H1 (cell line): Measurements from ENCODE around the gene CLDN3. TPM values are rescaled to one million over a fixed set of nuclear protein-coding genes. Genes with fewer than 3 reads are reported as not detected.
A peak's percentile ranks its signal among the peaks of the same experiment; 100 is the strongest.

Experiments
- CTCF ChIA-PET: fragments of 300-600 bp; sonication (Branson Sonifier 250); formaldehyde crosslinking; loops from one replicate; lab custom pipeline; 2021; ENCODE audit not compliant: partially characterized antibody; lab: Charles Lee
- POLR2A ChIA-PET: fragments of 300-600 bp; sonication (Branson Sonifier 250); formaldehyde crosslinking; loops from one replicate; lab custom pipeline; 2021; ENCODE audit warnings: inconsistent platforms; ENCODE audit not compliant: partially characterized antibody; lab: Charles Lee
- DNase-seq, 2 experiments: peaks; one replicate each; pipeline versions ENCODE4 v3.0.0 to v3.0.0-alpha.2; 2010 to 2022; ENCODE audit warnings: low spot score in 2 of 2, low read depth in 1 of 2, mixed read lengths in 1 of 2
- FAIRE-seq: peaks from 2 replicates; lab custom pipeline; 2011; peaks lifted over from hg19 to GRCh38; lab: Jason Lieb, UNC
- H2AFZ ChIP-seq: 2 replicates; pipeline ENCODE4 v1.8.1; 2012; ENCODE audit warnings: low read length, inconsistent platforms
- H2AK5ac ChIP-seq: 2 replicates; pipeline ENCODE4 v1.6.1; 2013; ENCODE audit warnings: low read depth, low read length
- H2BK120ac ChIP-seq: replicated peaks from 2 replicates; pipeline ENCODE3; 2013; ENCODE audit warnings: low read depth, low read length, inconsistent platforms
- H2BK12ac ChIP-seq: 2 replicates; pipeline ENCODE4 v1.6.1; 2013; ENCODE audit warnings: low read depth, low read length
- H2BK15ac ChIP-seq: 2 replicates; pipeline ENCODE4 v1.6.1; 2013; ENCODE audit warnings: low read length
- H2BK20ac ChIP-seq: 2 replicates; pipeline ENCODE4 v1.6.1; 2013; ENCODE audit warnings: low read length
- H2BK5ac ChIP-seq: 2 replicates; pipeline ENCODE4 v1.6.1; 2013; ENCODE audit warnings: low read depth, low read length
- H3K14ac ChIP-seq: 2 replicates; pipeline ENCODE4 v1.6.1; 2013; ENCODE audit warnings: inconsistent platforms; ENCODE audit not compliant: insufficient read length
- H3K18ac ChIP-seq: 2 replicates; pipeline ENCODE4 v1.6.1; 2013; ENCODE audit warnings: low read length; ENCODE audit errors: extremely low read depth
- H3K23ac ChIP-seq: 2 replicates; pipeline ENCODE4 v1.6.1; 2013; ENCODE audit warnings: inconsistent platforms; ENCODE audit not compliant: insufficient read length
- H3K23me2 ChIP-seq: 2 replicates; pipeline ENCODE4 v1.6.1; 2013; ENCODE audit warnings: low read depth, low read length
- H3K27ac ChIP-seq: 2 replicates; pipeline ENCODE4 v1.6.1; 2011; ENCODE audit warnings: low read depth, low read length, inconsistent platforms
- H3K27me3 ChIP-seq, 4 experiments: replicated peaks in 1 of 4; 1 replicate in 1 of 4; 2 replicates in 3 of 4; pipeline versions ENCODE4 v1.6.1 to v1.8.1; 2011 to 2013; ENCODE audit warnings: low read length in 3 of 4, mild to moderate bottlenecking in 3 of 4, inconsistent platforms in 2 of 4, mixed read lengths in 2 of 4, moderate library complexity in 1 of 4; ENCODE audit not compliant: control insufficient read depth in 3 of 4, insufficient read depth in 3 of 4; ENCODE audit errors: extremely low read depth in 1 of 4
- H3K36me3 ChIP-seq, 4 experiments: 2 replicates each; pipeline versions ENCODE4 v1.6.1 to v1.8.1; 2011 to 2013; ENCODE audit warnings: mild to moderate bottlenecking in 4 of 4, low read length in 3 of 4, moderate library complexity in 2 of 4, control low read depth in 1 of 4, inconsistent platforms in 1 of 4; ENCODE audit not compliant: insufficient read depth in 4 of 4, control insufficient read depth in 2 of 4
- H3K4ac ChIP-seq: replicated peaks from 2 replicates; pipeline ENCODE3; 2013; ENCODE audit warnings: low read length, low read depth, mixed read lengths, inconsistent platforms; ENCODE audit not compliant: insufficient read length
- H3K4me1 ChIP-seq, 4 experiments: replicated peaks in 1 of 4; 1 replicate in 1 of 4; 2 replicates in 3 of 4; pipeline versions ENCODE4 v1.6.1 to v1.8.1; 2011 to 2013; ENCODE audit warnings: low read length in 3 of 4, inconsistent platforms in 2 of 4, mixed read lengths in 1 of 4; ENCODE audit not compliant: insufficient read depth in 4 of 4, control insufficient read depth in 3 of 4
- H3K4me2 ChIP-seq, 2 experiments: 2 replicates each; pipeline versions ENCODE4 v1.6.1 to v1.8.1; 2011 to 2013; ENCODE audit warnings: low read depth in 2 of 2, low read length in 2 of 2, control low read depth in 1 of 2, inconsistent platforms in 1 of 2, mild to moderate bottlenecking in 1 of 2; ENCODE audit not compliant: insufficient read depth in 1 of 2
- H3K4me3 ChIP-seq, 4 experiments: fragments of 200-600, 300-600 bp in 1 of 4; sonication (generic), shearing (Covaris generic), sonication (Bioruptor Twin) in 1 of 4; 2 replicates each; pipeline versions ENCODE4 v1.5.1 to v1.8.1; 2011 to 2016; ENCODE audit warnings: low read length in 4 of 4, low read depth in 3 of 4, control low read depth in 2 of 4, inconsistent platforms in 2 of 4, mild to moderate bottlenecking in 2 of 4, mixed read lengths in 1 of 4, moderate library complexity in 1 of 4; ENCODE audit not compliant: insufficient read depth in 2 of 4; ENCODE audit errors: extremely low read depth in 1 of 4
- H3K56ac ChIP-seq: replicated peaks from 2 replicates; pipeline ENCODE3; 2013; ENCODE audit warnings: low read depth, mild to moderate bottlenecking, mixed read lengths, low read length, inconsistent platforms; ENCODE audit not compliant: insufficient read length
- H3K79me1 ChIP-seq: 2 replicates; pipeline ENCODE4 v1.6.1; 2013; ENCODE audit warnings: low read depth, low read length, control low read depth
- H3K79me2 ChIP-seq, 2 experiments: 2 replicates each; pipeline versions ENCODE4 v1.6.1 to v1.8.1; 2012 to 2013; ENCODE audit warnings: low read length in 2 of 2, mild to moderate bottlenecking in 2 of 2, inconsistent platforms in 1 of 2; ENCODE audit not compliant: insufficient read depth in 2 of 2, control insufficient read depth in 1 of 2
- H3K9ac ChIP-seq, 4 experiments: replicated peaks in 1 of 4; 1 replicate in 1 of 4; 2 replicates in 3 of 4; pipeline versions ENCODE4 v1.6.1 to v1.8.1; 2011 to 2013; ENCODE audit warnings: low read depth in 3 of 4, low read length in 3 of 4, control low read depth in 2 of 4, mild to moderate bottlenecking in 2 of 4, moderate library complexity in 2 of 4, inconsistent platforms in 1 of 4; ENCODE audit errors: extremely low read depth in 1 of 4
- H3K9me3 ChIP-seq, 2 experiments: 2 replicates each; pipeline versions ENCODE4 v1.6.1 to v1.8.1; 2012 to 2013; ENCODE audit warnings: mild to moderate bottlenecking in 2 of 2, moderate library complexity in 2 of 2, control low read depth in 1 of 2, inconsistent platforms in 1 of 2, low read depth in 1 of 2, low read length in 1 of 2, mixed read lengths in 1 of 2; ENCODE audit not compliant: insufficient read depth in 2 of 2
- H4K20me1 ChIP-seq, 2 experiments: replicated peaks in 1 of 2; 2 replicates each; pipeline versions ENCODE3 to v1.8.1; 2011 to 2013; ENCODE audit warnings: inconsistent platforms in 2 of 2, low read length in 2 of 2, mild to moderate bottlenecking in 1 of 2; ENCODE audit not compliant: insufficient read depth in 2 of 2, control insufficient read depth in 1 of 2
- H4K5ac ChIP-seq: 2 replicates; pipeline ENCODE4 v1.6.1; 2013; ENCODE audit warnings: low read length, low read depth, mixed read lengths, inconsistent platforms; ENCODE audit not compliant: insufficient read length
- H4K8ac ChIP-seq: 2 replicates; pipeline ENCODE4 v1.8.0; 2013; ENCODE audit warnings: mild to moderate bottlenecking, moderate library complexity, low read length, inconsistent platforms; ENCODE audit not compliant: insufficient read depth; ENCODE audit errors: extremely low read depth
- H4K91ac ChIP-seq: replicated peaks from 2 replicates; pipeline ENCODE3; 2013; ENCODE audit warnings: low read length, mixed read lengths, inconsistent platforms; ENCODE audit not compliant: insufficient read length
- EP300 ChIP-seq, 2 experiments: IDR thresholded peaks; 1 replicate in 1 of 2; 2 replicates in 1 of 2; pipeline ENCODE4 v1.6.1; 2011 to 2012; ENCODE audit warnings: low read depth in 2 of 2, low read length in 2 of 2, mild to moderate bottlenecking in 2 of 2, borderline replicate concordance in 1 of 2, inconsistent platforms in 1 of 2, moderate library complexity in 1 of 2
- HDAC2 ChIP-seq, 2 experiments: fragments of 300-600 bp in 1 of 2; sonication (generic) in 1 of 2; IDR thresholded peaks; 2 replicates each; pipeline ENCODE4 v1.6.1; 2011 to 2012; ENCODE audit warnings: low read depth in 2 of 2, low read length in 2 of 2, mild to moderate bottlenecking in 2 of 2, moderate library complexity in 2 of 2, borderline replicate concordance in 1 of 2, inconsistent platforms in 1 of 2
- JUN ChIP-seq: IDR thresholded peaks from 2 replicates; pipeline ENCODE4 v1.6.1; 2011; ENCODE audit warnings: low read depth, mild to moderate bottlenecking, improper control_type of control experiment, low read length
- JUND ChIP-seq: IDR thresholded peaks from 2 replicates; pipeline ENCODE4 v1.6.1; 2011; ENCODE audit warnings: mild to moderate bottlenecking, improper control_type of control experiment, low read length
- KDM4A ChIP-seq: IDR thresholded peaks from one replicate; pipeline ENCODE4 v1.7.1; 2012; ENCODE audit warnings: low read depth, mild to moderate bottlenecking, moderate library complexity, low read length, inconsistent platforms; ENCODE audit not compliant: severe bottlenecking
- POLR2AphosphoS5 ChIP-seq: IDR thresholded peaks from 2 replicates; pipeline ENCODE4 v1.6.1; 2011; ENCODE audit warnings: low read depth, low read length
- RXRA ChIP-seq: IDR thresholded peaks from 2 replicates; pipeline ENCODE4 v1.6.1; 2011; ENCODE audit warnings: low read depth, mild to moderate bottlenecking, low read length, moderate library complexity; ENCODE audit not compliant: insufficient read depth
- SIN3A ChIP-seq, 2 experiments: IDR thresholded peaks in 1 of 2; conservative IDR thresholded peaks in 1 of 2; 2 replicates each; pipeline ENCODE4 v1.6.1; 2011 to 2012; ENCODE audit warnings: low read length in 2 of 2, improper control_type of control experiment in 1 of 2, low read depth in 1 of 2, mild to moderate bottlenecking in 1 of 2
- SP2 ChIP-seq: IDR thresholded peaks from 2 replicates; pipeline ENCODE4 v1.6.1; 2012; ENCODE audit warnings: mild to moderate bottlenecking, low read length, inconsistent platforms
- TAF1 ChIP-seq: IDR thresholded peaks from 2 replicates; pipeline ENCODE4 v1.6.1; 2011; ENCODE audit warnings: mild to moderate bottlenecking, low read depth, low read length
- TAF7 ChIP-seq: optimal IDR thresholded peaks from 2 replicates; pipeline ENCODE3; 2011; ENCODE audit warnings: low read depth, mild to moderate bottlenecking, inconsistent platforms, low read length, moderate library complexity, borderline replicate concordance
- WGBS, 2 experiments: shearing (Covaris generic) in 1 of 2; methylation state at CpG; one replicate each; pipeline versions ENCODE4 v1.1.6 to v1.1.7; 2013 to 2015; ENCODE audit warnings: low lambda C conversion rate in 2 of 2, mixed read lengths in 2 of 2, inconsistent platforms in 1 of 2, low coverage in 1 of 2, missing lambda C conversion rate in 1 of 2; ENCODE audit not compliant: insufficient replicate concordance in 2 of 2, insufficient coverage in 1 of 2, insufficient read length in 1 of 2; ENCODE audit errors: extremely low coverage in 1 of 2, missing lambda C conversion rate in 1 of 2; 5-methylcytosine and 5-hydroxymethylcytosine counted together
- polyA plus RNA-seq, 7 experiments: library from polyadenylated mRNA; depleted of rRNA in 3 of 7; stranded (reverse) in 5 of 7; unstranded in 2 of 7; fragments of >200 nt in 5 of 7; fragments of 200-250 nt in 2 of 7; gene quantifications; 1 replicate in 5 of 7; 2 replicates in 1 of 7; 4 replicates in 1 of 7; pipeline versions ENCODE4 v1.2.1 to v1.2.3, GENCODE V29; 2011 to 2013; ENCODE audit warnings: missing spikeins in 2 of 7, mixed read lengths in 2 of 7
- total RNA-seq: library from RNA; stranded (reverse); fragmentation: NEBNext Ultra II Directional; extraction: Animal tissue kit (Norgen Biotek cat#: 25700); gene quantifications from 2 replicates; pipeline ENCODE4 v1.2.1, GENCODE V29; 2021

Gene CLDN3
- total and polyA plus RNA-seq, 2 of the 8 experiments (the other 6 are each of a cell fraction or from before 2014, with no cell fraction given), result 19.1 to 65.2 TPM

DNA sequence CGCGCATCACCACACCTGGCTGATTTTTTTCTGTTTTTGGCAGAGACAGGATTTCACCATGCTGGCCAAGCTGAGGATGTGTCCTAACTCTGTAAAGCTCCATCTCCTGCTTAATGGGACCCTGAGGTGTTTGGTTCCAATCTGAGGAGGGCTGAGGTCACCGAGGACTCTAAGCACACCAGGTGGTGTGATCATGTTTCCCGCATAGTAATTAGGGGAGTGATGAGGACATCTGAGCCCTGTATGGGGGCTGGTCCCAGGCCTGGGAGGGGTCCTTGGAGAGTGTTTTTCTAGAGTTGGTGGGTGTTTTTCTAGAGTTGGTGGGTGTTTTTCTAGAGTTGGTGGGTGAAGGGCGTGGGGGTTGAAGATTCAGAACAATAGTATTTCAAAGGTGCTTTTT is 28.5 kb downstream of the CLDN3 start:
- Histone ChIP-seq H3K4me2 (peak overlapping the region; percentile 66 to 83), H3K18ac (peak overlapping the region; percentile 32; the same call in 1 of the 2 replicates), H2BK15ac (no peak overlapping the region), H2BK5ac (no peak overlapping the region), H3K23me2 (peaks cover 18% of the 10 kb centered on the region), H3K9ac (no peak overlapping the region; a peak in 2 of 7 replicates), H3K4ac (no peak overlapping the region), H2BK20ac (no peak overlapping the region), H3K56ac (no peak overlapping the region), H4K91ac (no peak overlapping the region), H4K8ac (no peak overlapping the region), H3K27ac (peak overlapping the region; percentile 97), H3K14ac (no peak overlapping the region), H3K23ac (no peak overlapping the region), H3K79me1 (0 out of 2 replicates have a peak, but pooled peaks cover 2% of the 10 kb centered on the region), H3K4me1 (peaks cover 3 to 39% (median 25%) of the 10 kb centered on the region in 4 experiments), H2BK12ac (peak overlapping the region; percentile 89; the same call in 1 of the 2 replicates), H4K20me1 (peaks cover 8 to 14% of the 10 kb centered on the region in 2 experiments), H2BK120ac (peak overlapping the region; percentile 4), H2AK5ac (peak overlapping the region; percentile 17; the same call in 1 of the 2 replicates), H2AFZ (no peak overlapping the region), H3K36me3 (peaks cover under 1 to 9% (median 8%) of the 10 kb centered on the region in 4 experiments; a peak in 5 of 8 replicates), H3K4me3 (peak overlapping the region in 1 of 4 experiments; percentile 52; a peak in 2 of 8 replicates), H4K5ac (no peak overlapping the region), H3K27me3 (peaks cover 0 to 2% (median 0%) of the 10 kb centered on the region in 4 experiments; a peak in 2 of 7 replicates), H3K9me3 (no peaks in the 10 kb centered on the region), H3K79me2 (peaks cover 0 to 8% of the 10 kb centered on the region in 2 experiments; a peak in 1 of 4 replicates)
- FAIRE-seq, result peak; percentile 73
- ChIA-PET POLR2A (interaction anchor here (0.8 to 9.6 kb wide), 14 partner anchors 8 to 219 kb away, joined by 3 to 82 read pairs (median 5); partner anchors contain the start of genes BAZ1B, CLDN3, CLDN4 and METTL27), CTCF (interaction anchor here (0.6 to 11.1 kb wide), 8 partner anchors 12 to 136 kb away, joined by 3 to 87 read pairs (median 4); no protein-coding TSS in a partner anchor)
- WGBS, 2 experiments, result 49% methylated on average over 5 of the region's 5 CpGs; no CpG with 5 or more reads in 1 of the 2 experiments
- DNase-seq, result peak in 1 of 2 experiments; percentile 59
- TF ChIP-seq SP2 (no peak), EP300 (IDR thresholded peaks at IDR 0.05; ENCODE audit: borderline replicate concordance in 1 of 2, low read depth in 2 of 2, low read length in 2 of 2) (peak in 1 of 2 experiments; percentile 89; a peak in 1 of 3 replicates), RXRA (peak; percentile 88; the same call in 1 of the 2 replicates), TAF1 (0 out of 2 replicates have a peak, but pooled peaks have one; percentile 40), SIN3A (conservative IDR thresholded peaks at IDR 0.05 in 1 of 2, IDR thresholded peaks at IDR 0.05 in 1 of 2; ENCODE audit: low read depth in 1 of 2, low read length in 2 of 2) (no peak), POLR2AphosphoS5 (peak; percentile 97), HDAC2 (IDR thresholded peaks at IDR 0.05; ENCODE audit: borderline replicate concordance in 1 of 2, low read depth in 2 of 2, low read length in 2 of 2) (peak in 1 of 2 experiments; percentile 64; a peak in 1 of 4 replicates), TAF7 (no peak), JUND (peak; percentile 77; the same call in 1 of the 2 replicates), JUN (0 out of 2 replicates have a peak, but pooled peaks have one; percentile 43), KDM4A (no peak)
